Renal cortex interstitium (tissue), 11 donors: ENCODE results near the gene INAVA. TPM values are rescaled to one million over a fixed set of nuclear protein-coding genes. Genes with fewer than 3 reads are reported as not detected.

Experiments used
- DNase-seq, 11 donors: peaks; one replicate each; pipeline ENCODE4 v3.0.0-alpha.2; 2013; ENCODE audit warnings: low read depth in 9 of 11, low spot score in 4 of 11; ENCODE audit errors: extremely low read depth in 1 of 11
- polyA plus RNA-seq, 3 donors: library from polyadenylated mRNA; unstranded; fragments of 120-200 nt; gene quantifications; one replicate each; pipeline ENCODE4 v1.2.1, GENCODE V29; 2013; ENCODE audit not compliant: insufficient read length in 3 of 3

Gene INAVA
- polyA plus RNA-seq, 3 donors, result 33.9 to 41.0 (median 34.8) TPM

GRCh38 chr1:200892958-200893357 lies 1.7 kb upstream of the INAVA start:
- DNase-seq, result no peak

- DNase-seq, result no peak
Measured at GRCh38 chr1:200893411-200893901, 1.2 kb upstream of the INAVA start.

GRCh38 chr1:200895443-200895789 lies 716 bp downstream of the INAVA start:
- no peak for DNase-seq

- no peak for DNase-seq
Measured at GRCh38 chr1:200895801-200896530, 1.3 kb downstream of the INAVA start.

GRCh38 chr1:200896531-200897196 lies 2.0 kb downstream of the INAVA start:
- no peak for DNase-seq

- DNase-seq, result no peak
Measured at GRCh38 chr1:200897259-200897658, 2.6 kb downstream of the INAVA start.

- no peak for DNase-seq
Measured at GRCh38 chr1:200899015-200899386, 4.3 kb downstream of the INAVA start.

GRCh38 chr1:200899451-200899915 lies 4.8 kb downstream of the INAVA start:
- no peak for DNase-seq

GRCh38 chr1:200899954-200900867 lies 5.5 kb downstream of the INAVA start:
- DNase-seq, result no peak

- DNase-seq, result no peak
Measured at GRCh38 chr1:200900877-200901276, 6.2 kb downstream of the INAVA start.

GRCh38 chr1:200901350-200901749 lies 6.7 kb downstream of the INAVA start:
- no peak for DNase-seq

GRCh38 chr1:200901796-200902444 lies 7.2 kb downstream of the INAVA start:
- DNase-seq, result no peak

- DNase-seq, result no peak
Measured at GRCh38 chr1:200903793-200904192, 9.1 kb downstream of the INAVA start.

- DNase-seq, result no peak
Measured at GRCh38 chr1:200904772-200905171, 10.1 kb downstream of the INAVA start.

- no peak for DNase-seq
Measured at GRCh38 chr1:200905411-200906052, 10.8 kb downstream of the INAVA start.

GRCh38 chr1:200906491-200906890 lies 11.8 kb downstream of the INAVA start:
- DNase-seq, result no peak

GRCh38 chr1:200907611-200908097 lies 13.0 kb downstream of the INAVA start:
- DNase-seq, result no peak

GRCh38 chr1:200908191-200908868 lies 13.6 kb downstream of the INAVA start:
- DNase-seq, result no peak
